Activated CD4-positive, alpha-beta T cell treated with anti-CD3 and anti-CD28 coated beads, Interleukin-2, amount 10 ng/mL, durations not matched to agents 7 days and 5 days (primary cell): Measurements from ENCODE around the gene LBX1. TPM values are rescaled to one million over a fixed set of nuclear protein-coding genes. Genes with fewer than 3 reads are reported as not detected.
"Not testable (repeated sequence)": the region's sequence is repeated elsewhere in the genome, so short reads cannot be mapped to it uniquely, and the experiment has no call there.

Experiments used
- CTCF ChIA-PET: fragments of 350-600 bp; sonication (Branson Sonifier 250); formaldehyde crosslinking; loops from one replicate; lab custom pipeline; 2021; ENCODE audit warnings: antibody characterized with exemption; lab: Charles Lee
- POLR2A ChIA-PET: fragments of 350-600 bp; sonication (Branson Sonifier 250); formaldehyde crosslinking; loops from one replicate; lab custom pipeline; 2021; ENCODE audit warnings: antibody characterized with exemption; lab: Charles Lee
- DNase-seq: peaks from one replicate; pipeline ENCODE4 v3.0.0-alpha.2; 2020
- H3K27ac Mint-ChIP-seq: one replicate; pipeline ENCODE4 v1.8.0; 2021; ENCODE audit warnings: mild to moderate bottlenecking, moderate library complexity, mixed read lengths
- H3K27me3 Mint-ChIP-seq: one replicate; pipeline ENCODE4 v1.8.0; 2021; ENCODE audit warnings: mixed read lengths
- H3K36me3 Mint-ChIP-seq: one replicate; pipeline ENCODE4 v1.8.0; 2021; ENCODE audit warnings: low read depth, mixed read lengths
- H3K4me1 Mint-ChIP-seq: one replicate; pipeline ENCODE4 v1.8.0; 2021; ENCODE audit warnings: mixed read lengths
- H3K4me3 Mint-ChIP-seq: one replicate; pipeline ENCODE4 v1.8.0; 2021; ENCODE audit warnings: mild to moderate bottlenecking, moderate library complexity, mixed read lengths
- H3K9me3 Mint-ChIP-seq: one replicate; pipeline ENCODE4 v1.8.0; 2021; ENCODE audit warnings: mixed read lengths
- total RNA-seq, 2 experiments: library from RNA; stranded (reverse); gene quantifications; one replicate each; pipeline ENCODE4 v1.2.3, GENCODE V29; 2021

LBX1 gene
- total RNA-seq, 2 experiments from 2014 or later = not detected

GRCh38 chr10:101207026-101207425 is 22.2 kb downstream of the LBX1 start:
- H3K4me3 Mint-ChIP-seq = no peak overlapping the region
- H3K9me3 Mint-ChIP-seq = no peaks in the 10 kb centered on the region
- no peaks in the 10 kb centered on the region for H3K36me3 Mint-ChIP-seq
- no peaks in the 10 kb centered on the region for H3K4me1 Mint-ChIP-seq
- no peak overlapping the region for H3K27ac Mint-ChIP-seq
- H3K27me3 Mint-ChIP-seq = peaks cover 39% of the 10 kb centered on the region
- CTCF ChIA-PET = interaction anchor here (0.6 kb wide), 1 partner anchor 572 kb away, joined by 4 read pairs; no protein-coding TSS in a partner anchor
- DNase-seq = no peak
- POLR2A ChIA-PET = no interaction called here

- DNase-seq, POLR2A ChIA-PET, H3K4me1 Mint-ChIP-seq, H3K27ac Mint-ChIP-seq, H3K4me3 Mint-ChIP-seq, CTCF ChIA-PET, H3K9me3 Mint-ChIP-seq, H3K36me3 Mint-ChIP-seq: not testable (repeated sequence)
- peaks cover 14% of the 10 kb centered on the region for H3K27me3 Mint-ChIP-seq
Measured at GRCh38 chr10:101202667-101203066, 26.6 kb downstream of the LBX1 start.

- POLR2A ChIA-PET, DNase-seq, H3K27ac Mint-ChIP-seq, H3K4me1 Mint-ChIP-seq, H3K9me3 Mint-ChIP-seq, H3K4me3 Mint-ChIP-seq, H3K36me3 Mint-ChIP-seq: not testable (repeated sequence)
- peaks cover 10% of the 10 kb centered on the region for H3K27me3 Mint-ChIP-seq
- CTCF ChIA-PET = interaction anchor here (0.6 kb wide), 1 partner anchor 12 kb away, joined by 3 read pairs; no protein-coding TSS in a partner anchor
Measured at GRCh38 chr10:101198326-101198977, 30.8 kb downstream of the LBX1 start.

DNA sequence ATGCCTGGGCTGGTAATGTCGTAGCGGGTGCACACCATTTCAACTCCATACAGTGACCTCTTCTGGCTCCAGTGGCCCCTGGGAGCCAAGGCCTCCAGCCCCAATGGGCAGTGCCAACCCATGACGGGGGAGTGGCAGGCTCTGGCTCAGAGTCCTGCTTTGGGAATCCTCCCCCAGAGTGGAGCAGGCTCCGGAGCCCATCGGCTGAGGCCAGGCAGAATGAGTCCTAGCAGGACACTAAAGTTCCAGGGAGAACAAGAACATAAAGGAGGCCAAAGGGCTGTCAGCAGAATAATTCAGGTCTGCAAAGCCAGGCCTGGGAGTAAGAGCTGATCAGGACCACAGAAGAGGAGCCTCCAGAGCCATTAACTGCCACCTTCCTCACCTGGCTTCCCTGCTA is 33.3 kb downstream of the LBX1 start:
- Mint-ChIP-seq H3K4me1 (peaks cover 4% of the 10 kb centered on the region), H3K4me3 (no peak overlapping the region), H3K9me3 (no peaks in the 10 kb centered on the region), H3K27me3 (peaks cover 10% of the 10 kb centered on the region), H3K36me3 (no peaks in the 10 kb centered on the region), H3K27ac (no peak overlapping the region)
- POLR2A ChIA-PET = no interaction called here
- CTCF ChIA-PET = no interaction called here
- DNase-seq = no peak

GRCh38 chr10:101189461-101190401 is 39.5 kb downstream of the LBX1 start:
- Mint-ChIP-seq H3K27me3 (peaks cover 8% of the 10 kb centered on the region), H3K27ac (no peak overlapping the region), H3K9me3 (no peaks in the 10 kb centered on the region), H3K4me1 (peaks cover 11% of the 10 kb centered on the region), H3K4me3 (no peak overlapping the region), H3K36me3 (no peaks in the 10 kb centered on the region)
- DNase-seq = no peak
- ChIA-PET CTCF (no interaction called here), POLR2A (no interaction called here)

DNA sequence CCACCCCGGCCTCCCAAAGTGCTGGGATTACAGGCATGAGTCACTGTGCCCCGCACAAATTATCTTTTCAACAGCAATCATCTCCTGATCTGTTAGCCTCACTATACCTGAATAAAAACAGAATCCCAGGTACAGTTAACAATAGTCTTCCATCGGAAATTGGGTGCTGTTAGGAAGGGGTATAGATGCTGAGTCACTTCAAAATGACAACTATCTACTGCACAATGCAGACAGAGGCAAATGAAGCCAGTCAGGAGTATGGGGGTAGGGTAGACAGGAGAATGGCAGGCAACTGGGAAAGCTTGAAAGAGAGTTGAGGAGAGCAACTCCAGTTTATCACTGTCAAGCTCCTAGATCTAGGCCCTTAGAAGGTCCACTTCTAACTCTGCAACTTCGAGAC is 40.3 kb downstream of the LBX1 start:
- POLR2A ChIA-PET = no interaction called here
- Mint-ChIP-seq H3K4me3 (no peak overlapping the region), H3K9me3 (no peaks in the 10 kb centered on the region), H3K27me3 (peaks cover 8% of the 10 kb centered on the region), H3K27ac (no peak overlapping the region), H3K4me1 (peaks cover 11% of the 10 kb centered on the region), H3K36me3 (no peaks in the 10 kb centered on the region)
- CTCF ChIA-PET = no interaction called here
- no peak for DNase-seq

DNA sequence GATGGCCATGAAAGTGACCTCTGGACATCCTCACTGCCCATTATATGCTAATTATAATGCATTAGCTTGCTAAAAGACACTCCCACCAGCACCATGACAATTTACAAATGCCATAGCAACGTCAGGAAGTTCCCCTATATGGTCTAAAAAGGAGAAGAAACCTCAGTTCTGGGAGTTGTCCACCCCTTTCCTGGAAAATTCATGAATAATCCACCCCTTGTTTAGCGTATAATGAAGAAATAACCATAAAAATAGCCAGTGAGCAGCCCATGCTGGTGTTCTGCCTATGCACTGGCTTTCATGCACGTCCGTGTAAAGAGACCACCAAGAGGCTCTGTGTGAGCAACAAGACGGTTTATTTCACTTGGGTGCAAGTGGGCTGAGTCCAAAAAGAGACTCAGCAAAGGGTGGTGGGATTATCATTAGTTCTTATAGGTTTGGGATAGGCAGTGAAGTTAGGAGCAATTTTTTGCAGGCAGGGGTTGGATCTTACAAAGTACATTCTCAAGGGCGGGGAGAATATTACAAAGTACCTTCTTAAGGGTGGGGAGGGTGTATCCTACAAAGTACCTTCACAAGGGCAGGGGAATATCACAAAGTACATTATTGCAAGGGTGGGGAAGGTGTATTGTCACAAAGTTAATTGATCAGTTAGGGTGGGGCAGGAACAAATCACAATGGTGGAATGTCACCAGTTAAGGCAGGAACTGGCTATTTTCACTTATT is 45.6 kb downstream of the LBX1 start:
- ChIA-PET CTCF (no interaction called here), POLR2A (no interaction called here)
- peaks cover 7% of the 10 kb centered on the region for H3K27me3 Mint-ChIP-seq
- H3K4me1 Mint-ChIP-seq = no peaks in the 10 kb centered on the region
- no peaks in the 10 kb centered on the region for H3K36me3 Mint-ChIP-seq
- no peak overlapping the region for H3K4me3 Mint-ChIP-seq
- H3K9me3 Mint-ChIP-seq = no peaks in the 10 kb centered on the region
- DNase-seq = no peak
- H3K27ac Mint-ChIP-seq = no peak overlapping the region

DNA sequence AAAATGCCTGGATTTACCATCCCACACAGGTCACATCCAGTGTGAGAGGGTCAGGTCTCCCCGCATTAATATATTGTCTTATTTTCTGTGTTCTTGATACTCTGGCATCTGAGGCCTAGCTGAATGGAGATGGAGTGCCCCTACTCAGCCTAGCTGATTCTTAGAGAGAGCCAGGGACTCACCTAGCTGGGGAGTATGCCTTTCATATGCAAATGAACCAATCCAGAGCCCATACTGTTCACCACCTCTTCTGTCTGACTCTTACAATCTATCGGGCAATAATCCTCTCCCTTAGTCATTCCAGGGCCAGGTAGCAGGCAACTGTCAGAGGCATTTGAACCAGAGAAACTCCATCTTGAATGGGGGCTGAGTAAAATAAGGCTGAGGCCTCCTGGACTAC is 46.3 kb downstream of the LBX1 start:
- no peak overlapping the region for H3K4me3 Mint-ChIP-seq
- H3K27ac Mint-ChIP-seq = no peak overlapping the region
- ChIA-PET POLR2A (no interaction called here), CTCF (no interaction called here)
- H3K9me3 Mint-ChIP-seq = no peaks in the 10 kb centered on the region
- peaks cover 8% of the 10 kb centered on the region for H3K27me3 Mint-ChIP-seq
- DNase-seq = no peak
- no peaks in the 10 kb centered on the region for H3K36me3 Mint-ChIP-seq
- H3K4me1 Mint-ChIP-seq = no peaks in the 10 kb centered on the region

Other genes with a start within 250 kb of the LBX1 start
- gene MRPL43, start 242.0 kb downstream of the LBX1 start, total RNA-seq = 10 to 100 TPM; 55.9 to 57.0 TPM
- 10 to 100 TPM in 1 of 2 experiments, 1 to 10 TPM in 1; 9.9 to 11.6 TPM for gene TWNK, start 241.9 kb downstream of the LBX1 start, total RNA-seq
- 10 to 100 TPM; 17.5 to 18.8 TPM for gene LZTS2, start 229.7 kb downstream of the LBX1 start, total RNA-seq
- gene PDZD7, start 198.3 kb downstream of the LBX1 start, total RNA-seq = under 1 TPM; 0.65 to 0.74 TPM
- 10 to 100 TPM; 39.5 to 43.5 TPM for gene SFXN3, start 198.2 kb downstream of the LBX1 start, total RNA-seq
- gene KAZALD1, start 167.5 kb downstream of the LBX1 start, total RNA-seq = under 1 TPM; 0.27 to 0.55 TPM
- gene TLX1, start 98.2 kb downstream of the LBX1 start, total RNA-seq = not detected
- gene BTRC, start 124.7 kb upstream of the LBX1 start, total RNA-seq = 10 to 100 TPM; 14.3 to 14.8 TPM